Upper lobe of left lung (tissue), 4 donors: ENCODE data around the gene OTOP1.
"Not testable (repeated sequence)": the region's sequence is repeated elsewhere in the genome, so short reads cannot be mapped to it uniquely, and the experiment has no call there.

Experiments used
- CTCF ChIP-seq, 6 experiments: fragments of 450-650 bp in 4 of 6; fragments of 200-600 bp in 2 of 6; sonication (generic) in 2 of 6; IDR thresholded peaks; one replicate each; pipeline ENCODE4 v1.5.1; 2016 to 2019; ENCODE audit warnings: antibody characterized with exemption in 6 of 6
- EP300 ChIP-seq, 4 donors: sonication (generic); formaldehyde crosslinking; IDR thresholded peaks; one replicate each; pipeline ENCODE4 v1.5.1; 2017; ENCODE audit warnings: antibody characterized with exemption in 4 of 4, control low read depth in 2 of 4
- POLR2A ChIP-seq, 4 donors: fragments of 450-650 bp; IDR thresholded peaks; one replicate each; pipeline ENCODE4 v1.5.1; 2016 to 2017; ENCODE audit warnings: antibody characterized with exemption in 4 of 4, mild to moderate bottlenecking in 2 of 4

- TF ChIP-seq EP300, CTCF, POLR2A (IDR thresholded peaks at IDR 0.05): not testable (repeated sequence)
These were observed 64.5 kb downstream of the OTOP1 start for GRCh38 chr4:4162186-4162585.
